Calu3 (cell line): ENCODE measurements around the gene DLG2. TPM values are rescaled to one million over a fixed set of nuclear protein-coding genes. Genes with fewer than 3 reads are reported as not detected.

Experiments
- BruUV-seq: library from RNA; stranded (reverse); fragments of 400-500 nt; replicated peaks from 2 replicates; lab custom pipeline; 2021; lab: Mats Ljungman, UMichigan
- CTCF ChIA-PET: fragments of 300-600 bp; sonication (Branson Sonifier 250); formaldehyde crosslinking; loops from one replicate; lab custom pipeline; 2022; ENCODE audit warnings: antibody characterized with exemption; lab: Charles Lee
- DNase-seq: peaks from one replicate; pipeline ENCODE4 v3.0.0; 2022
- H3K27ac Mint-ChIP-seq: one replicate; pipeline ENCODE4 v1.8.0; 2022; ENCODE audit warnings: mixed read lengths; ENCODE audit not compliant: unreplicated experiment
- H3K27me3 Mint-ChIP-seq: one replicate; pipeline ENCODE4 v1.8.0; 2022; ENCODE audit warnings: mixed read lengths; ENCODE audit not compliant: unreplicated experiment
- H3K36me3 Mint-ChIP-seq: one replicate; pipeline ENCODE4 v1.8.0; 2022; ENCODE audit warnings: mild to moderate bottlenecking, moderate library complexity, mixed read lengths; ENCODE audit not compliant: insufficient read depth, unreplicated experiment
- H3K4me1 Mint-ChIP-seq: one replicate; pipeline ENCODE4 v1.8.0; 2022; ENCODE audit warnings: mild to moderate bottlenecking, low read depth, mixed read lengths; ENCODE audit not compliant: unreplicated experiment
- H3K4me3 Mint-ChIP-seq: one replicate; pipeline ENCODE4 v1.8.0; 2022; ENCODE audit warnings: mild to moderate bottlenecking, low read depth, moderate library complexity, mixed read lengths; ENCODE audit not compliant: unreplicated experiment
- H3K9me3 Mint-ChIP-seq: one replicate; pipeline ENCODE4 v1.8.0; 2022; ENCODE audit warnings: low read depth, mixed read lengths; ENCODE audit not compliant: unreplicated experiment
- CTCF ChIP-seq: fragments of 200-600 bp; IDR thresholded peaks from one replicate; pipeline ENCODE4 v1.8.0; 2022; ENCODE audit warnings: antibody characterized with exemption; ENCODE audit not compliant: unreplicated experiment
- intact Hi-C: fragments of 100-400 bp; cut with micrococcal nuclease; formaldehyde crosslinking; loops from one replicate; pipeline ENCODE4 v1.10.0; 2022; ENCODE audit not compliant: unreplicated experiment
- total RNA-seq: library from RNA; stranded (reverse); gene quantifications from 2 replicates; pipeline ENCODE4 v1.2.3, GENCODE V29; 2022

DLG2 gene
- total RNA-seq, 1 experiment from 2014 or later = 0.71 TPM

GRCh38 chr11:83662494-83662893, 1964.7 kb downstream of the DLG2 start:
- Mint-ChIP-seq H3K27me3 (no peaks in the 10 kb centered on the region), H3K36me3 (no peaks in the 10 kb centered on the region), H3K27ac (no peak overlapping the region), H3K4me1 (no peaks in the 10 kb centered on the region), H3K9me3 (no peaks in the 10 kb centered on the region), H3K4me3 (no peak overlapping the region)
- no peak for DNase-seq
- TF ChIP-seq CTCF = no peak
- intact Hi-C loops = no loop called here
- CTCF ChIA-PET = no interaction called here
- BruUV-seq = no TSS peak

GRCh38 chr11:83661491-83662350, 1965.4 kb downstream of the DLG2 start:
- H3K4me1 Mint-ChIP-seq = no peaks in the 10 kb centered on the region
- no peaks in the 10 kb centered on the region for H3K9me3 Mint-ChIP-seq
- CTCF ChIA-PET = no interaction called here
- no peaks in the 10 kb centered on the region for H3K27me3 Mint-ChIP-seq
- no peak overlapping the region for H3K4me3 Mint-ChIP-seq
- no peaks in the 10 kb centered on the region for H3K36me3 Mint-ChIP-seq
- no TSS peak for BruUV-seq
- DNase-seq = no peak
- no peak for TF ChIP-seq CTCF
- intact Hi-C loops = no loop called here
- H3K27ac Mint-ChIP-seq = no peak overlapping the region

GRCh38 chr11:83659466-83659865, 1967.7 kb downstream of the DLG2 start:
- intact Hi-C loops = no loop called here
- H3K4me1 Mint-ChIP-seq = no peaks in the 10 kb centered on the region
- H3K27me3 Mint-ChIP-seq = no peaks in the 10 kb centered on the region
- CTCF ChIA-PET = no interaction called here
- no peak for DNase-seq
- H3K36me3 Mint-ChIP-seq = no peaks in the 10 kb centered on the region
- no peak overlapping the region for H3K4me3 Mint-ChIP-seq
- H3K9me3 Mint-ChIP-seq = no peaks in the 10 kb centered on the region
- TF ChIP-seq CTCF = no peak
- no peak overlapping the region for H3K27ac Mint-ChIP-seq
- no TSS peak for BruUV-seq

GRCh38 chr11:83656796-83657330, 1970.3 kb downstream of the DLG2 start:
- Mint-ChIP-seq H3K9me3 (no peaks in the 10 kb centered on the region), H3K36me3 (no peaks in the 10 kb centered on the region), H3K4me1 (no peaks in the 10 kb centered on the region), H3K4me3 (no peak overlapping the region), H3K27me3 (no peaks in the 10 kb centered on the region), H3K27ac (no peak overlapping the region)
- no peak for DNase-seq
- CTCF ChIA-PET = interaction anchor here (0.6 to 0.7 kb wide), 2 partner anchors 88 to 1808 kb away, joined by 3 read pairs; no protein-coding TSS in a partner anchor
- no TSS peak for BruUV-seq
- TF ChIP-seq CTCF = no peak
- intact Hi-C loops = no loop called here
